A172 (cell line): ENCODE results near the gene HMGCLL1. TPM values are rescaled to one million over a fixed set of nuclear protein-coding genes. Genes with fewer than 3 reads are reported as not detected.

Experiments
- DNase-seq: peaks from one replicate; pipeline ENCODE4 v3.0.0-alpha.2; 2015; ENCODE audit warnings: low spot score
- total RNA-seq: library from RNA; depleted of rRNA; stranded (reverse); fragments of >200 nt; shearing (Covaris generic); gene quantifications from 2 replicates; pipeline ENCODE4 v1.2.3, GENCODE V29; 2014; rRNA removed

Gene HMGCLL1
- not detected in 2 replicates for total RNA-seq

DNA sequence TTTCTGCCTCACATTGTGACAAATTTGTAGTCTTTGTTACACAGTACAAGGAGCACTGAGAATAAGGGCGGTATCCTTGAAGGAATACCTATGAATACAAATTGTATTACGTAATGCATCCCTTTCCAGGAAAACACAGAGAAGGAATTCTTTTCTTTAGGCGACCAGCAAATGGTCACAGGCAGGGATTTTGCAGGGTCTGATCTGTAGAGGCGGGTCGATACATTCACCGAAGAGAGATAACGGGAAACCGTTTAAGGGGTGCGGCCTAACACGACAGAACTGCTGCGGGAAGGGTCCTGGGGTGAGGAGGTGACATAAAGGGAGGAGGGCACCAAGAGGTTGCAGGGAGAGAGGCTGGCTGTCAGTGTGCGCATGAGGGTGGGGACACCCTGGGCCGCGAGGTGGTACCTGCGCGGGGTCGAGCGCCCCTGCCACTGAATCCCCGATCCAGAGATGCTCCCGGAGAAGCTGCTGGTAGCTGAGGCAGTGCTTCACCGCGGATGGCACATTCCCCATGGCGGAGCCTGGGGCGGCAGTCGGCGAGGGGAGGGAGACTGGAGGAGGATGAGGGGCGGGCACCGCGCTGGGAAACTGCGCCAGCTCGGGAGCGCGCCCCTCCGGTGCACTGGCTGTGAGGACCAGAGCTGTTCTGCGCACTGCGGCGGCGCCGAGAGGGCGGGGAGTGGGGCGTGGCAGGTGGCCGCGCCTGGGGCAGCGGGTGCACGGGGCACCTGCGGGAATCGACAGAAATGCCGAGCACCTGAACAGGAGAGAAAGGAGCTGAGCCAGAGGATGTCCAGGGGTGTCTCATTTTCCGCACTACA is at the start of gene HMGCLL1:
Gene HMGCLL1 (minus strand): TSS at position 656 of the 827 bp plus-strand sequence. CDS start 137 bp downstream, at position 519.
- DNase-seq, result no peak

DNA sequence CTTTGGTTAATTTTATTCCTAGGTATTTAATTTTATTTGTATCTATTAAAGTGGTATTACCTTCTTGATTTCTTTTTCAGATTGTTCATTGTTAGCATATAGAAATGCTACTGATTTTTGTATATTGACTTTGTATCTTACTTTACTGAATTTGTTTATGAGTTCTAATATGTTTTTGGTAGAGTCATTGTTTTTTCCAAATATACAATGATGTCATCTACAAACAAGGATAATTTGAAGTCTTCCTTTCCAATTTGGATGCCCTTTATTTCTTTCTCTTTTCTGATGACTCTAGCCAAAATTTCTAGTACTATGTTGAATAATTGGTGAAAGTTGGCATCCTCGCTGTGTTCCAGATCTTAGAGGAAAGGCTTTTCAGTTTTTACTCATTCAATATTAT is 43.0 kb upstream of the HMGCLL1 start:
- no peak for DNase-seq

DNA sequence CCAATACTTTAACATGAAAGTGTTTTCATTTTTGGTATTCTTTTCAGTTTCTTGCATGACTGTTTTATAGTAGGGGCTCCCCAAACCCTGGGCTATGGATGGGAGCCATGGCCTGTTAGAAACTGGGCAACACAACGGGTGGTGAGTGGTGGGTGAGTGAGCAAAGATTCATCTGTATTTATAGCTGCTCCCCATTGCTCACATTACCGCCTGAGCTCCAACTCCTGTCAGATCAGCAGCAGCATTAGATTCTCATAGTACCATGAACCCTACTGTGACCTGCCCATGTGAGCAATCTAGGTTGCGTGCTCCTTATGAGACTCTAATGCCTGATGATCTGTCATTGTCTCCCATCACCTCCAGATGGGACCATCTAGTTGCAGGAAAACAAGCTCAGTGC is 42.3 kb upstream of the HMGCLL1 start:
- DNase-seq, result no peak

DNA sequence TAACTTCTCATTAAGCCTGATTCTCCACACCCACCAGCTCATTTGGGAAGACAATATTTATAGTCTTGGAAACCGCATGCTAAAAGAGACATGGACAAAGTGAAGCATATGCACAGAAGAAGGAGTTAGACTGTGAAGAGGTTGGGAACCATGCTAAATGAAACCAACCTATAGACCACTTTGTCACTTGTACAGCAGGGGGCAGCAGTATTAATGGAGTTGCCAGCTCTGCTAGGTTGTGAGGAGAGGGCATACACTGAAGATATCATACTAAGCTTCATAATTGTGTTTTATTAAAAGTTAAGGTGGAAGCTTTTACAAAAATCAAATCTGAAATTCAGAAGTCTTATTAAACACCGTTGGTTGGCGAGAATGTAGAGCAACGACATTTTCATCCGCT is 38.3 kb upstream of the HMGCLL1 start:
- peak; percentile 52 for DNase-seq

DNA sequence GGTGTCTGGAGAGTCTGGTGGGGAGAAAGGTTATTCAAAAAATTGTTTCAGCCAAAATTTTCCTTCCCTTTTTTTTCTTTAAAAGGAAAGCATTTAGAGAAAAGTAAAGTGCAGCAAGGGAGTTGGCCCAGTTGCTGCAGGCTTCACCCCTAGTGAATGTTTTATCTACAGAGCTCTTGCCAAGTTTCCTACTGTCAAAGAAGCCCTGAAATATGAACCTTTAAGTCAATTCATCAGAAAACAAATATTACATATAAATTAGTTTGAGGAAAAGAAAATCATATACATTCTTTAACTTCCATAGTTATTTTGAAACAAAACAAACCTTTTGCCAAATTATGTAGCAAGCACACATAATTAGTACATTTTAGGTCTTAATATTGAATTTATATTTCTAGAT is 25.0 kb upstream of the HMGCLL1 start:
- DNase-seq, result no peak

DNA sequence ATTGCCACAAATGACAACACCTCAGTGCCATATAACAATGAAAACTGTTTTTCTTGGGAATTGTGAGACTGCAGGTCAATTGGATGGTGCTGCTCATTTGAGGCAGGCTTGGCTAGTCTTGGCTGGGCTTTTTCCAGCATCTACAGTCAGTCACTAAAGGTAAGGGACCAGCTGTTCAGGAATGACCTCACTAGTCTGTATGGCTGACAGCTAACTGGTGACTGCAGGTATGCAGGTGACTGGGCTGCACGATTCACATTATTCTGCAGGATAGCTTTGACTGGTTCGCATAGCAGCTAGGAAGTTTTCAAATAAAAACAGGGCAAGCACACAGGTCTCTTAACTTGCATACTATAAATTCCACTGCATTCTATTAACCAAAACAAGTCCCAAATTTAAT is 22.1 kb upstream of the HMGCLL1 start:
- no peak for DNase-seq

DNA sequence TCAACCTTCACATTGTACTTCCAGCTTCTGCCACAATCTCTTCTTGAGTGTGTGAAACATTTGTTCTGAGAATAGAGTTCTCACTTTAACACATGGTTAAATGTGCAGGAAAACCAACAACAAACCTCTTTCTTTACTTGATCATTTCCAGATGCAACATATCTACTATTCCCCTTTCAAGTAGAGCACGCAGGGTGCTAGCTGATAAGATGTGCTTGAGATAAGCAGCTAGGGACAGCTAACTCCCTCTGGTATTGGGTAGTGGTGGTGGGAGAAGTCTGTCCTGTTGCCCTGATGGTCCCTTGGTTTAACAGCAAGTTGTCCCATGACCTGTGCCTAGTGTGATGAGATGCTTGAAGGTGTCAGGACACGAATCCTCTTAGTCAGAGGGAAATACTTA is 15.4 kb upstream of the HMGCLL1 start:
- no peak for DNase-seq

DNA sequence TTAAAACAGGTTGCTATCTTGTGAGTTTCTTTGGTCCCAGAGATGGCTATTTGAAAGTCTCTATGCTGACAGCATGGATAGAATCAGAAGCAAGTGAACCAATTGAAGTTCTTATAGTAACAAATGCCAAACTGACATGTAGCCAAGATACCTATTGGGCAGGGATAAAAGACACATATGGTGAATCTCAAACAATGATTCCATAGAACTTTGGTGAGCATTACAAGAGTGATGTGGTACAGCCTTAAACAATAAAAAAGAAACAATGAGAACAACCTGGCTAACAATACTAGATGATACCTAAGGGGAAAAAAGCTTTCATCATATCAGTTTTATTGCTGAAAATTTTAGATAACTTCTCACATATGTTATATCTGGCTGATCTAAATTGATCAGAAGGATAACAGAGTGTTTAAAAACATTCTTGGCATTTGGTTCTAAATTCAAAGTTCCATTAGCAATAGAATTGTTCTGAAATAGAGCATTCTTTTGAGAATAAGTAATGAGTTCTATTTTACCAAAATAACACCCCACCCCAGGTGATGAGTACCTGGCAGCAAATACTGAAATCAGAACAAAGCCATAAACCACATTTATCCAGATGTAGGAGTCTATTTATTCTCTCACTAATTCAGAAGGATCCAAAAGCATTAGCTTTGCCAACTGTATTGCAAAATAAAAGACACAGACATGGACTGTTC is 5.8 kb upstream of the HMGCLL1 start:
- no peak for DNase-seq

DNA sequence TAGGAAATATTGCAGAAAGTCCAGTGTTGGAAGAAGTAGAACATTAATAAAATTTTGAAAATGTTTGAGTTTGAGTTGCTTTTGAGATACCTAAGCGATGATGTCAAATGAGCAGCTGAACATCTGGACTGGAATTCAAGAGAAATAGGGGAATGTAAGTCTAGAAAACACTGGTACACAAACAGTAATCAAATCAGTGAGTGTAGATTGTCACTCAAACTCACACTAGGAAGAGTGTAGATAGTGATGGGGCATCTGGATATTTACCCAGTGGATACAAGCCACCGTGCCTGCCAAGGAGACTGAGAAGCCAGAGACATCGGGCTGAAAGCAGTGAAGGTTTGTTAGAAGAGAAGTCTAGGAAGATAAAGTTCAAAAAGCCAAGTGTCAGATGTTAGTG is 2.2 kb downstream of the HMGCLL1 start:
- DNase-seq, result no peak

DNA sequence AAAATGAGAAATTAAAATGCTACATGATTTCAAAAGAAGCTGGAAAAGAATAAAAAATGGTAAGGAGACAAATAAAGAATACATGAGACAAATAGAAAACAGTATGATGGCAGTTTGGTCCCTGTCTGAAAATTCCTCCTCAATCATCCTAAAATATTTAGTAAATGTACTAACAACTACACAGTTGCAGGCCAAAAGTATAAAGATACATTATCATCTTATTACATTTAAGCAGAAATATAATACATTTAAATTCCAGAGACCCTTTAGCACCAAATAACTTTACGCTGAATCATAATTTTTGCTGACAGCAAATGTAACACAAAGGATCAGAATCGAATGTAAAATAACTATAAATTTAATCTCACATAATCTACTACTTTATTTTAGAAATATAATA is 4.4 kb downstream of the HMGCLL1 start:
- DNase-seq, result no peak

DNA sequence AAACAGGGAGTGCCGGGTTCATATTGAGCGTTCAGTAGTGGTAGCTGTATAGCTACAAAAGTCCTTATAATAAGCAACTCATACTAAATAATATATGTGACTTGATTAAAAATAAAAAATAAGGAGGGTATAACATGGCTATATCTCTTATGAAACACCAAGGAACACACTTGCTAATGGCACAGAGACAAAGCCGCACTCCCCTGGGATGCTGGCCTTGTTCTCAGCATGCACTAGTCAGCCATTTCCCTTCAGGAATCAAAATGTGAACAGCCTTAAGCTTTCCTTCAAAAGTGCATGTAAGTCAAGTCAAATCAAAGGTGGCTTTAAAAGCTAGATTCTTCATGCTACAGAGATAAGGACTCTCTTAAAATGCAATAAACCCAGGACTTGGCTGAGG is 9.4 kb downstream of the HMGCLL1 start:
- DNase-seq, result no peak

DNA sequence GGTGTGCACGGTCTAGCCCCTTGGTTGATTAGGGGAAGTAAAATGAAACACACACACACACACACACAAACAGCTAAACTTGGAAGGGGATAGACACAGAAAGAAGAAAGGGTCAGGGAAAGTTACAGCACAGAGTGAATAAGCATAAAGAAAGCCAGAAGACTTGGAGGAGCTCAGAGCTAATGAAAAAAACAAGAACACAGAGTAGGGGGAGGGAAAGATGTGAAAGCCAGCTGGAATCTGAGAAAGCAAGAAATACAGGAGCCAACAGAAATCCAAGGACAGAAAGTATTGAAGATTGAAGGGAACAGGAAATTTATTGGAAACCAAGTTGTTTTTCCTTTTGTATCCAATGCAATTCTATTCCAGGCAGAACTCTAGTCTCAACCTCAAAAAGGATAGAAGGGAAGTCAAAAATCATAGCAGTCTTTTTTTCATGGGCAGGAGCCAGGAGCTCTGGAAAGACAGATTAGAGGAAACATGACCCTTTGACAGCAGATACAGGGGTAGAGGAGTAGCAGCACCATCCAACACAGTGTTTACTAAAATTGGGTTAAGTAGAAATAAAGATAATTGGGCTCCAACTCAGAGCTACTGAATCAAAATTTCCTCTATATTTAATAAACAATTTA is 10.1 kb downstream of the HMGCLL1 start:
- no peak for DNase-seq

DNA sequence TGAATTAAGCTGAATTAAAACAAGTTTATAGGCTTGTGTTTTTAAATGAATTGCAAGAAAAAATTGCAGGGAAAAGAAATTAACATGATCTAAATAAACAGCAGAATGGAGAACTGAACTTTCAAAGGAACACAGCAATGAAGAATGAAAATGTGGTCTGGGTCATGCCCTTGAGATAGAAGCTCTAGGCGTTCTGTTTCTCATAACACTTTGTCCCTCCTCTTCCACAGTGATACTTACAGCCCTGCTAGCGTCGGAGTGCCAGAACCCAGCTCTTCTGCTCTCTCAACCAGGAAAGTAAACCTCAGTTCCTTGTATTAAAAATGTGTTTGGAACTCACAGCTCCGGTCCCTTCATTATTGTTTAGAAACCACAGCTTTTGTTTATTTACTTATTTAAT is 11.4 kb downstream of the HMGCLL1 start:
- DNase-seq, result no peak

DNA sequence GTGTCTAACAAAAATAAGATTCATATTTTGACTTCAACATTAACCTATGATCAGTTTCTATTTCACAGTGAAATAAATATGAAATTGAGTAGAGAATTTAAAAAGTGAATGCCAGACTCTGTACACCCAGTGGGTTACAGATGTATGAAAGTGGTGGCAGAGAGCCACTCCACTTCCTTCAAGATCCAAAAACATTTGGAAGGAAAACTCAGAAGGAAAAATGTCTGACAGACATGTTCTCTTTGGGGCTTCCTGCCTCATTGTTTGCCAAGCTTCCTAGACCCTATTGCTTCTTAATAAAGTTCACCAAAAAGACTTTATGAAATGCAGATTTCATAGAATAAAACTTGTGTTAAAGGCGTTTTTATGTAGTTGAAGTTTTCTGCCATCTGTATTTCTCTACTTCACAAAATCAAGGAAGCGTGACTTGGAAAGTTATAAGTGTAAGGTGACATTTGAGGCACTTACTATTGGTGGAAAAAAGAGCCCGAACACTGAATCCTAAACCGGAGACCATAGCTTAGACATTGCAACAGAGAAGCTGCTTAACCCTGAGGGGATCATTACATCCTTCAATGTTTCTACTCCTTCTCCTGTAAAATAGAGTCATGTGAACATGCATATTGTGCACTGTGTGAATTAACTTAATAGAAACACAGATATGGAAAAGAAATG is 12.8 kb downstream of the HMGCLL1 start:
- DNase-seq, result no peak

DNA sequence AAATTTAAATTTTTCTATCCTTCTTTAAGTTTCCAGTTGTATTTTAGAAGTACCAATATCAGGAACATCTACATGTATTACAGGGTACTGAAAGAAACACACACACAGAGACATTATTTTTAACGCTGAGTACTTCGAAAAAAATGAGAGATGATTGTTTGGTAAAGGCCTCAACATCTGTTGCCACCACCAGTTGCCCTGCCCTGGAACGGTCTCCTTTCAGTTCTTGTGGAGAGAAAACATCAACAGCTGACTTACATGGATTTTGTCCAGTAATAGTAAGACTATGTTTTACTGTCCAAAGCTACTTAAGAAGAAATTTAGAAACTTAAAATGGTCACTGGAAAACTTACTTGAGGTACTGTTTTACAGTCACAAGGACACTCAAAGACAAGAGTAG is 16.7 kb downstream of the HMGCLL1 start:
- no peak for DNase-seq

DNA sequence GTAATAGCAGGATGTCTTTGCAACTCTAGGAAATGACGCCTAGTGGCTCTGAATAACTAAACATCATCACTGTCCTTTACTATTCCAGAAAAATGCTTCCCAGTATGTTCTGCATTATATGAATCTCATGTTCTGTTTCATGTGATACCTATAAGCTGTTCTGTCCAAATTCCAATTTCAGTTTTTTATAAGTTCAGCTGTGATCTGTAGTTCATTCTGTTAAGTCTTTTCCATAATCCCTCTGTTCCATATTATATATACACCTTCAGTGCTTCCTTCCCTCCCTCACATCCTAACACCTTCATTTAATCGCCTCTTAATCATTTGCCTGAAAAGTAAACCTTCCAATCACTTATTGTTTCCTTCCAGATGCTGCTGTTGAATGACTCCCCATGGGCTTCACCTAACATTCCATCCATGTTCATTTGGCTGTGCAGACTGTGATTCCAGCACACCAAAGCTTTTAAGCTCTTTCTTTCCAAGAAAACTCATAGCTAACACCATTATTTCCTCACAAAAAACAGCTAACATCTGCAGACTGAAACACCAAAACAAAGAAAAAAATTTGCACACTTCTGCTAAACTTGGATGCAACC is 18.6 kb downstream of the HMGCLL1 start:
- DNase-seq, result no peak

DNA sequence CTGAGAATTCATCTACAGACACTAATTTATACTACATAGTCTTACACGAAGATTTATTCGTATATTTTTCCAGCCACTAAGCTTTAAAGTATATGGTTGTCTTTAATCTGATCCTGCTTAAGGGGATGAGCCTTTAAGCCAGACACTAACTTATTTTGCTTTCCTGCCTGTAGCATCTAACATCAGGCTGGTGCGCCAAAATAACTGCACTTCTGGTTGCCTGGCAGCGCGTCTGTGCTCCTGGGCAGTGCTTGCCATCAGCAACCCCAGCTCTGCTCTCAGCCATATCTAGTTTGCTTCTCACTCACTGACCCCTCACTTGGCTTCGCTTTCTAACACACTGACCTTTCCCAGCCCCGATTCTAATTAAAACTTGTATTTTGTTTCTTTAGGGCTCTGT is 21.8 kb downstream of the HMGCLL1 start:
- no peak for DNase-seq

DNA sequence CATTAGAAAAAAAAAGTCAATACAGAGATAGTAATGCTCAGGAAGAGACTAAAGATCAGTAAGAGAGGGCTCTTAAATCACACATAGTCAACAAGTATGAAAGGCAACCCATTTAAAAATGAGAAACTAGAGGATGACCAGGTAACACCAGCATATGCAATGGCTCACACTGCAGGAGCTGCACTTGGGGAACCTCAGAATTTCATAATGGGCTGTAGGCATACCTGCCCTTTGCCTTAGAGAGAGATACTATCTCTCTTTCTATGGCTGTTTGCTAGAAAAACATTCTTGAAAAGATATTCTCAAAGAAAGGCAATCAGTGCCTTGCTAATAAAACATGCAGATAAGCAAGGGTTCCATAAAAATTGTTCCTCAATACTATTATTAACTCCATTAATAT is 33.2 kb downstream of the HMGCLL1 start:
- DNase-seq, result no peak

DNA sequence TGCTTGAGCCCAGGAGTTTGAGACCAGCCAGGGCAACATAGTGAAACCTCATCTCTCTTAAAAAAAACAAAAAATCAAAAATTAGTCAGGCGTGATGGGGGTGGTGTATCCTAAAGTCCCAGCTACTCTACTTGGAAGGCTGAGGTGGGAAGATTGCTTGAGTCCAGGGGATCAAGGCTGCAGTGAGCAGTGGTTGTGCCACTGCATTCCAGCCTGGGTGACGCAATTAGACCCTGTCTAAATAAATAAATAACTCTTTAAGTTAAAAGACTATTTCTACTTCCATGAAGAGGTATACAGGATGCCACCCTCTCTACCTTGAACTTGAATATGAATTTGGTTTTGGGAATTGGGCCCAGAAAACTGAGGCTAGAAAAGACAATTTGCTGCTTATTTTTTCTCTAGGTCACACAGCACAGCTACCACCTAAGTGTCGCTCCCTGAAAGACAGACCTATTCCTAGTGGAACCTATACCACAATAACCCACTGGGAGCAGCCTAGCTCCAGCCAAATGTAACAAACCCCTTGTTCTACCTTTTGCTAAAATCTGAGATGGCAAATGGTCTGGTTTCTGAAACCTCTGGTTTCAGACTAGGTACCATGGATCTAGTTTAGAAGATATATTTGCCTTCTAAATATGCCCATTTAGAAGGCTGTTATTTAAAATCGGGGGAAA is 35.2 kb downstream of the HMGCLL1 start:
- DNase-seq, result no peak

DNA sequence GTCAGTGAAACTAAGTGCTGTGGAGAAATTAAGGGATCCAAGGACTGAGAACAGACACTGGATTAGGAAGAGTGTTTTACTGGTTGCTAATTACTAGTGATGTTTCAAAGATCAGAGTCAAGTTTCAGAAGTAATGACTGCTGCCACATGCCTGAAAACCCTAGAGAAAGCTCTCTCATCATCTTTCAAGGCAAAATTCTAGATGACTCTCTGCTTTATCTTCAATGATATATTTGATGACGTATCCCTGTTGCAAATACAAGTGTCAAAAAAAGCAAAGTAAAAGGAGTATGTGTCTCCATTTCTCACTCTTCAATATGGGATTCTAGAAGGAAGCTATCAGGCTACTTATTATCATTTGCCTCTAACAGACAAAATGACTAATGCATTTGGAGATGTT is 38.0 kb downstream of the HMGCLL1 start:
- DNase-seq, result no peak

DNA sequence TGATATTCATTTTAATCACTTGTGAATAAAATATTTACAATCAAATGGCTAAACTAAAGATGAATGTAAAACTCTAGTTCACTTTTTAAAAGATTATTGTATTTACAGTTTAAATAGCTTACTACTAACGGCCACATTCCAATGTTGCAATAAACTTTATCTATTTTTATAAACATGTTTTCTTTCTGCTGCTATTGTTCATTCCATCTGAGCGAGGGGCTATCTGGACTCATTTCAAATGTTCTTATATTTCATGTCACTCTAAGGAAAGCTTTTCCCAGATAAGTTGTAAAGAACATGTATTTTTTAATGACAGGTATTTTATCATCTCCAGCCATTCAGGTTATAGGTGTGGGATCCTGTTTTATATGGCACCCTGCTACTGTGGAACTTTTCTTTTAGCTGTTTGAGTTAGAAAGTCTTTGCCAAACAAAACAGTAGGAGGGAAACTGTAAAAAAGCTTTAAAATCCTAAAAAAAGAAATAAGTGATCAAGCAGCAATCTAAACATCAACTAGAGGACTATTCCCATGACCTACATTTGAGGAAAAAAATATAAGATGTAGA is 42.5 kb downstream of the HMGCLL1 start:
- DNase-seq, result no peak
